Ishikawa (cell line): ENCODE results near the gene ITPRIPL1.

Experiments
- CEBPB ChIP-seq: IDR thresholded peaks from 2 replicates; pipeline ENCODE4 v1.6.1; 2012
- CREB1 ChIP-seq: IDR thresholded peaks from 2 replicates; pipeline ENCODE4 v1.6.1; 2012; ENCODE audit warnings: low read depth
- EGR1 ChIP-seq: IDR thresholded peaks from 2 replicates; pipeline ENCODE4 v1.6.1; 2012
- EP300 ChIP-seq: IDR thresholded peaks from 2 replicates; pipeline ENCODE4 v1.6.1; 2012; ENCODE audit warnings: borderline replicate concordance
- FOXM1 ChIP-seq: IDR thresholded peaks from 2 replicates; pipeline ENCODE4 v1.6.1; 2012; ENCODE audit warnings: low read depth, borderline replicate concordance
- NFIC ChIP-seq: IDR thresholded peaks from 2 replicates; pipeline ENCODE4 v1.6.1; 2012
- RAD21 ChIP-seq: IDR thresholded peaks from 2 replicates; pipeline ENCODE4 v1.6.1; 2012; ENCODE audit warnings: low read depth
- TAF1 ChIP-seq: IDR thresholded peaks from 2 replicates; pipeline ENCODE4 v1.6.1; 2012; ENCODE audit warnings: low read depth, mild to moderate bottlenecking
- TCF12 ChIP-seq: IDR thresholded peaks from 2 replicates; pipeline ENCODE4 v1.6.1; 2012; ENCODE audit warnings: low read depth
- TEAD4 ChIP-seq: IDR thresholded peaks from 2 replicates; pipeline ENCODE4 v1.6.1; 2012
- YY1 ChIP-seq: IDR thresholded peaks from 2 replicates; pipeline ENCODE4 v1.6.1; 2012; ENCODE audit warnings: low read depth
- ZBTB7A ChIP-seq: IDR thresholded peaks from 2 replicates; pipeline ENCODE4 v1.6.1; 2012; ENCODE audit warnings: low read depth
- TF ChIP-seq, protein P1 (sequence below): IDR thresholded peaks from 2 replicates; pipeline ENCODE4 v1.6.1; 2012
- TF ChIP-seq, protein P2 (sequence below): IDR thresholded peaks from 2 replicates; pipeline ENCODE4 v1.6.1; 2012; ENCODE audit warnings: low read depth, mild to moderate bottlenecking
- TF ChIP-seq, protein P3 (sequence below): IDR thresholded peaks from 2 replicates; pipeline ENCODE4 v1.6.1; 2012

ITPRIPL1 gene

DNA sequence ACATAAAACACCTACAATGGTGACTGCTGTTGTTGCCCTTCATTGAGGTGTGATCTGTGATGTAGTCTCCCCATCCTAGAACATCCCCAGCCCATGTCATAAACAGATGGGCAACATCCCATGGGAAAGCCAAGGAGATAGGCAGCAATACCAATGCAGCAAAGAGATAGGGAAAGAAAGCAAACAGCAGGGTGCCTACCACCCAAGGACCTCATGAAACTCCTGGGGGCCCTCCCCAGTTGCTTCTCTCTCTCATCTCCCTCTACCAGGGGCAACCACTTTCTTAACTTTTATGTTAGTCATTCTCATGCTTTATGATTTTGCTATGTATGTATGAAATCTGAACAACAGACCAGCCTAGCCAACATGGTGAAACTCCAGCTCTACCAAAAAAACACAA, 8.1 kb upstream of the ITPRIPL1 start:
- TF ChIP-seq TEAD4 (no peak), EP300 (no peak), CREB1 (no peak), TCF12 (no peak), YY1 (no peak), ZBTB7A (no peak), TAF1 (no peak), FOXM1 (no peak)
- TF ChIP-seq, protein P1, sequence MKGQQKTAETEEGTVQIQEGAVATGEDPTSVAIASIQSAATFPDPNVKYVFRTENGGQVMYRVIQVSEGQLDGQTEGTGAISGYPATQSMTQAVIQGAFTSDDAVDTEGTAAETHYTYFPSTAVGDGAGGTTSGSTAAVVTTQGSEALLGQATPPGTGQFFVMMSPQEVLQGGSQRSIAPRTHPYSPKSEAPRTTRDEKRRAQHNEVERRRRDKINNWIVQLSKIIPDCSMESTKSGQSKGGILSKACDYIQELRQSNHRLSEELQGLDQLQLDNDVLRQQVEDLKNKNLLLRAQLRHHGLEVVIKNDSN, result no peak

DNA sequence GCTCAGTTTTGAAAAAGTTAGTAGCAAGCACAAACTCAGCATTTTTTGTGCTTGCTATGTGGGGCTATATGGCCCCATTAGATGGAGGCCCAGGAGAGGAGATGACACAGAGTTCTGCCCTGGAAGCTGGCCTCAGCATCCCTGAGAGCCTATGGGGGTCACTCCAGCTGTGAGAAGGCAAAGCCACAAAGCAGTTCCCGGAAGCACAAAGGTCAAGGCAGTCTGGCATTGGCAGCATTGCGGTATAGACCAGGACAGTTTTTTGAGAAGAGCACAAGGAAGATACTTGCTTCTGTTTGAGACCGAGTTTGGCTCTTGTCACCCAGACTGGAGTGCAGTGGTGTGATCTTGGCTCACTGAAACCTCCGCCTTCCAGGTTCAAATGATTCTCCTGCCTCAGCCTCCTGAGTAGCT, 7.5 kb upstream of the ITPRIPL1 start:
- TF ChIP-seq, protein P2, sequence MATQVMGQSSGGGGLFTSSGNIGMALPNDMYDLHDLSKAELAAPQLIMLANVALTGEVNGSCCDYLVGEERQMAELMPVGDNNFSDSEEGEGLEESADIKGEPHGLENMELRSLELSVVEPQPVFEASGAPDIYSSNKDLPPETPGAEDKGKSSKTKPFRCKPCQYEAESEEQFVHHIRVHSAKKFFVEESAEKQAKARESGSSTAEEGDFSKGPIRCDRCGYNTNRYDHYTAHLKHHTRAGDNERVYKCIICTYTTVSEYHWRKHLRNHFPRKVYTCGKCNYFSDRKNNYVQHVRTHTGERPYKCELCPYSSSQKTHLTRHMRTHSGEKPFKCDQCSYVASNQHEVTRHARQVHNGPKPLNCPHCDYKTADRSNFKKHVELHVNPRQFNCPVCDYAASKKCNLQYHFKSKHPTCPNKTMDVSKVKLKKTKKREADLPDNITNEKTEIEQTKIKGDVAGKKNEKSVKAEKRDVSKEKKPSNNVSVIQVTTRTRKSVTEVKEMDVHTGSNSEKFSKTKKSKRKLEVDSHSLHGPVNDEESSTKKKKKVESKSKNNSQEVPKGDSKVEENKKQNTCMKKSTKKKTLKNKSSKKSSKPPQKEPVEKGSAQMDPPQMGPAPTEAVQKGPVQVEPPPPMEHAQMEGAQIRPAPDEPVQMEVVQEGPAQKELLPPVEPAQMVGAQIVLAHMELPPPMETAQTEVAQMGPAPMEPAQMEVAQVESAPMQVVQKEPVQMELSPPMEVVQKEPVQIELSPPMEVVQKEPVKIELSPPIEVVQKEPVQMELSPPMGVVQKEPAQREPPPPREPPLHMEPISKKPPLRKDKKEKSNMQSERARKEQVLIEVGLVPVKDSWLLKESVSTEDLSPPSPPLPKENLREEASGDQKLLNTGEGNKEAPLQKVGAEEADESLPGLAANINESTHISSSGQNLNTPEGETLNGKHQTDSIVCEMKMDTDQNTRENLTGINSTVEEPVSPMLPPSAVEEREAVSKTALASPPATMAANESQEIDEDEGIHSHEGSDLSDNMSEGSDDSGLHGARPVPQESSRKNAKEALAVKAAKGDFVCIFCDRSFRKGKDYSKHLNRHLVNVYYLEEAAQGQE, result no peak
- no peak for TF ChIP-seq YY1
- no peak for TF ChIP-seq RAD21
- TF ChIP-seq ZBTB7A, result no peak
- no peak for TF ChIP-seq TAF1
- no peak for TF ChIP-seq TEAD4
- TF ChIP-seq CREB1, result no peak
- TF ChIP-seq FOXM1, result no peak
- no peak for TF ChIP-seq EP300
- TF ChIP-seq, protein P1, result no peak
- no peak for TF ChIP-seq NFIC
- TF ChIP-seq CEBPB, result no peak
- TF ChIP-seq, protein P3, sequence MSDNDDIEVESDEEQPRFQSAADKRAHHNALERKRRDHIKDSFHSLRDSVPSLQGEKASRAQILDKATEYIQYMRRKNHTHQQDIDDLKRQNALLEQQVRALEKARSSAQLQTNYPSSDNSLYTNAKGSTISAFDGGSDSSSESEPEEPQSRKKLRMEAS, result no peak
- no peak for TF ChIP-seq EGR1
- TF ChIP-seq TCF12, result no peak

DNA sequence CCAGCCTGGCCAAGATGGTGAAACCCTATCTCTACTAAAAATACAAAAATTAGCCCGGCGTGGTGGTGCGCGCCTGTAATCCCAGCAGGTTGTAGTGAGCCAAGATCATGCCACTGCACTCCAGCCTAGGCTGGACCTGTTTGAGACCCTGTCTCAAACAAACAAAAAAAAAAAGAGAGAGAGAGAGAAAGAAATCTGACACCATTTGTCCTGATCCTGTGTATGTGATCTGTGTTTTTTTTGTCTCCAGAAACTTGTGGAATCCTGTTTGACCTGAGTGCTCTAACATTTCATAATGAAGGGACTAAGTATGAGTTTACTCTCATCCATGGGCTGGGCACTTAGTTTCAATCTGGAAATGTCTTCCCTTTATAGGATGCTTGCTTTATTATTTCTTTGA, 6.4 kb upstream of the ITPRIPL1 start:
- TF ChIP-seq ZBTB7A (no peak), RAD21 (no peak), TCF12 (no peak), YY1 (no peak), TEAD4 (no peak), CREB1 (no peak), FOXM1 (no peak), NFIC (no peak), EGR1 (no peak), CEBPB (no peak), EP300 (no peak)
- TF ChIP-seq, protein P3, result no peak
- TF ChIP-seq, protein P2, result no peak
- TF ChIP-seq, protein P1, result no peak

DNA sequence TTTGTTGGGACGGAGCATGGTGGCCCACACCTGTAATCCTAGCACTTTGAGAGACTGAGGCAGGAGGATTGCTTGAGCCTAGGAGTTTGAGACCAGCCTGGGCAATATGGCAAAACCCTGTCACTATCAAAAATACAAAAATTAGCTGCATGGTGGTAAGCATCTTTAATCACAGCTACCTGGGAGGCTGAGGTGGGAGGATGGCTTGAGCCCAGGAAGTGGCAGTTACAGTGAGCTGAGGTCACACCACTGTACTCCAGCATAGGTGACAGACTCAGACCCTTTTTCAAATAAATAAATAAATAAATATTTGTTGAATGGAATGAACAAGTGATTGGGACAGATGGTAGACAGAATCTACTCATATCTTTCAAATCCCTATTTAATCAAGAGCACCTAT, 5.7 kb upstream of the ITPRIPL1 start:
- TF ChIP-seq ZBTB7A (no peak), EP300 (no peak), FOXM1 (no peak), YY1 (no peak), CEBPB (no peak), TAF1 (no peak)
- TF ChIP-seq, protein P3, result no peak
- TF ChIP-seq, protein P2, result no peak
